Colonic mucosa (tissue), 4 donors: ENCODE results near the gene CACFD1. TPM values are rescaled to one million over a fixed set of nuclear protein-coding genes. Genes with fewer than 3 reads are reported as not detected.
A peak's percentile ranks its signal among the peaks of the same experiment; 100 is the strongest.

ENCODE experiments used
- DNase-seq: peaks from one replicate; pipeline ENCODE4 v3.0.0-alpha.2; 2020
- H3K27ac ChIP-seq: fragments of 200-600 bp; one replicate; pipeline ENCODE4 v1.8.0; 2021
- H3K27me3 ChIP-seq: fragments of 200-600 bp; one replicate; pipeline ENCODE4 v1.8.0; 2021
- H3K36me3 ChIP-seq: fragments of 200-600 bp; one replicate; pipeline ENCODE4 v1.8.0; 2021
- H3K4me1 ChIP-seq: fragments of 200-600 bp; one replicate; pipeline ENCODE4 v1.8.0; 2021; ENCODE audit warnings: mild to moderate bottlenecking
- H3K4me3 ChIP-seq: fragments of 200-600 bp; one replicate; pipeline ENCODE4 v1.8.0; 2021
- H3K9ac ChIP-seq, 2 donors: one replicate each; pipeline ENCODE4 v1.7.0; 2013; ENCODE audit warnings: control low read depth in 2 of 2, low read depth in 2 of 2, low read length in 2 of 2
- H3K9me3 ChIP-seq: fragments of 200-600 bp; one replicate; pipeline ENCODE4 v1.8.0; 2021
- CTCF ChIP-seq: fragments of 200-600 bp; IDR thresholded peaks from one replicate; pipeline ENCODE4 v1.8.0; 2022; ENCODE audit warnings: antibody characterized with exemption, mild to moderate bottlenecking
- intact Hi-C: fragments of 100-400 bp; cut with DNase I; formaldehyde crosslinking; loops from one replicate; pipeline ENCODE4 v1.14.1; 2022
- total RNA-seq, 2 donors: library from RNA; stranded (reverse); fragmentation: NEBNext Ultra II Directional in 1 of 2; extraction: Animal tissue kit (Norgen Biotek cat#: 25700) in 1 of 2; gene quantifications; one replicate each; pipeline ENCODE4 v1.2.1, GENCODE V29; 2021
- donor health status: healthy.
- donor health status: DM: no; HTN: no; CAD: no.
- donor health status: DM: no; HTN: no; CAD: no.

Gene CACFD1
- total RNA-seq, 2 donors from 2014 or later = 56.8 to 60.7 TPM

- Histone ChIP-seq H3K9me3 (no peaks in the 10 kb centered on the region), H3K4me3 (no peak overlapping the region), H3K27ac (no peak overlapping the region), H3K27me3 (no peaks in the 10 kb centered on the region), H3K4me1 (no peaks in the 10 kb centered on the region), H3K36me3 (no peaks in the 10 kb centered on the region), H3K9ac (peak overlapping the region in 1 of 2 donors; percentile 26)
- no peak for TF ChIP-seq CTCF
- intact Hi-C loops = no loop called here
- DNase-seq = no peak
Measured at GRCh38 chr9:133470427-133470924, 10.7 kb downstream of the CACFD1 start.

GRCh38 chr9:133470988-133471387 lies 11.2 kb downstream of the CACFD1 start:
- H3K9ac ChIP-seq = peak overlapping the region in 1 of 2 donors; percentile 26
- H3K9me3 ChIP-seq = no peaks in the 10 kb centered on the region
- no peak for TF ChIP-seq CTCF
- intact Hi-C loops = no loop called here
- no peak overlapping the region for H3K4me3 ChIP-seq
- no peaks in the 10 kb centered on the region for H3K36me3 ChIP-seq
- H3K27ac ChIP-seq = no peak overlapping the region
- DNase-seq = no peak
- no peaks in the 10 kb centered on the region for H3K4me1 ChIP-seq
- H3K27me3 ChIP-seq = no peaks in the 10 kb centered on the region

- Histone ChIP-seq H3K4me1 (no peaks in the 10 kb centered on the region), H3K4me3 (no peak overlapping the region), H3K36me3 (no peaks in the 10 kb centered on the region), H3K27ac (no peak overlapping the region), H3K9ac (no peak overlapping the region), H3K27me3 (no peaks in the 10 kb centered on the region), H3K9me3 (no peaks in the 10 kb centered on the region)
- TF ChIP-seq CTCF = no peak
- intact Hi-C loops = no loop called here
- DNase-seq = no peak
Measured at GRCh38 chr9:133471551-133472276, 11.9 kb downstream of the CACFD1 start.

GRCh38 chr9:133472277-133472645 lies 12.5 kb downstream of the CACFD1 start:
- H3K9me3 ChIP-seq = no peaks in the 10 kb centered on the region
- H3K27me3 ChIP-seq = no peaks in the 10 kb centered on the region
- no peaks in the 10 kb centered on the region for H3K4me1 ChIP-seq
- no peak for DNase-seq
- no peak overlapping the region for H3K27ac ChIP-seq
- TF ChIP-seq CTCF = no peak
- H3K9ac ChIP-seq = no peak overlapping the region
- H3K4me3 ChIP-seq = no peak overlapping the region
- intact Hi-C loops = no loop called here
- H3K36me3 ChIP-seq = no peaks in the 10 kb centered on the region

GRCh38 chr9:133472753-133473378 lies 13.1 kb downstream of the CACFD1 start:
- no peaks in the 10 kb centered on the region for H3K36me3 ChIP-seq
- TF ChIP-seq CTCF = no peak

More at GRCh38 chr9:133472753-133473378, 13.1 kb downstream of the CACFD1 start:
- no peak overlapping the region for H3K27ac ChIP-seq
- no peak overlapping the region for H3K4me3 ChIP-seq
- no peak for DNase-seq
- no peaks in the 10 kb centered on the region for H3K4me1 ChIP-seq
- intact Hi-C loops = no loop called here
- H3K9ac ChIP-seq = no peak overlapping the region
- no peaks in the 10 kb centered on the region for H3K9me3 ChIP-seq
- no peaks in the 10 kb centered on the region for H3K27me3 ChIP-seq
